Kidney (tissue), 14 donors: ENCODE measurements around the gene HLA-E. TPM values are rescaled to one million over a fixed set of nuclear protein-coding genes. Genes with fewer than 3 reads are reported as not detected.
A peak's percentile ranks its signal among the peaks of the same experiment; 100 is the strongest.
"Not testable (repeated sequence)": the region's sequence is repeated elsewhere in the genome, so short reads cannot be mapped to it uniquely, and the experiment has no call there.

Source experiments
- DNase-seq, 5 donors: peaks; one replicate each; pipeline ENCODE4 v3.0.0-alpha.2; 2013 to 2020
- FAIRE-seq: peaks from 2 replicates; lab custom pipeline; 2012; peaks lifted over from hg19 to GRCh38; lab: Jason Lieb, UNC
- H3K27ac ChIP-seq, 2 donors: one replicate each; pipeline ENCODE4 v1.7.0; 2013; ENCODE audit warnings: low read depth in 2 of 2, low read length in 2 of 2, inconsistent platforms in 1 of 2
- H3K27me3 ChIP-seq: one replicate; pipeline ENCODE4 v1.7.1; 2013; ENCODE audit warnings: low read length, inconsistent platforms; ENCODE audit not compliant: control insufficient read depth, insufficient read depth
- H3K36me3 ChIP-seq, 3 donors: one replicate each; pipeline versions ENCODE4 v1.7.0 to v1.7.1; 2013; ENCODE audit warnings: low read length in 3 of 3, control low read depth in 1 of 3, inconsistent platforms in 1 of 3; ENCODE audit not compliant: insufficient read depth in 3 of 3, control insufficient read depth in 2 of 3
- H3K4me1 ChIP-seq, 3 donors: one replicate each; pipeline versions ENCODE4 v1.7.0 to v1.7.1; 2013; ENCODE audit warnings: low read length in 3 of 3, inconsistent platforms in 1 of 3, low read depth in 1 of 3; ENCODE audit not compliant: control insufficient read depth in 2 of 3, insufficient read depth in 2 of 3
- H3K4me3 ChIP-seq, 3 donors: one replicate each; pipeline versions ENCODE4 v1.7.0 to v1.8.1; 2013; ENCODE audit warnings: low read length in 3 of 3, control low read depth in 1 of 3, inconsistent platforms in 1 of 3
- H3K9ac ChIP-seq, 3 donors: one replicate each; pipeline versions ENCODE4 v1.7.0 to v1.7.1; 2013; ENCODE audit warnings: low read length in 3 of 3, control low read depth in 1 of 3, inconsistent platforms in 1 of 3
- H3K9me3 ChIP-seq, 3 donors: one replicate each; pipeline versions ENCODE4 v1.7.0 to v1.7.1; 2013; ENCODE audit warnings: low read length in 3 of 3, control low read depth in 1 of 3, inconsistent platforms in 1 of 3; ENCODE audit not compliant: control insufficient read depth in 2 of 3, insufficient read depth in 1 of 3
- CTCF ChIP-seq: IDR thresholded peaks from 3 replicates; pipeline ENCODE4 v1.5.1; 2012; ENCODE audit warnings: mild to moderate bottlenecking, moderate library complexity, borderline replicate concordance; ENCODE audit not compliant: insufficient read depth; ENCODE audit errors: extremely low read depth
- intact Hi-C: fragments of 100-400 bp; cut with DNase I; formaldehyde crosslinking; loops from one replicate; pipeline ENCODE4 v1.11.1; 2022
- polyA plus RNA-seq: library from polyadenylated mRNA; stranded (reverse); fragments of 350-450 nt; fragmentation: Illumina TruSeq; extraction: RNeasy Lipid Tissue Mini Kit (QIAGEN cat#74804); gene quantifications from one replicate; pipeline ENCODE4 v1.2.3, GENCODE V29; 2014; ENCODE audit warnings: low read depth, low replicate concordance; ENCODE audit not compliant: insufficient read depth
- total RNA-seq: library from RNA; stranded (reverse); fragmentation: NEBNext Ultra II Directional; extraction: Animal tissue kit (Norgen Biotek cat#: 25700); gene quantifications from one replicate; pipeline ENCODE4 v1.2.1, GENCODE V29; 2021
- donor health status: control.
- donor health status: control.
- donor health status: control.
- donor health status: control.
- donor health status: control.
- donor health status: DM: yes; HTN: yes; CAD: no.
- donor health status: Normal renal cell carcinoma (clear cell type).

The HLA-E gene
- total and polyA plus RNA-seq, 2 donors from 2014 or later: 387 to 525 TPM

GRCh38 chr6:30483677-30484279 lies 5.5 kb upstream of the HLA-E start:
- no peak overlapping the region for H3K27ac ChIP-seq
- intact Hi-C loops: loop anchor here (5.0 kb wide), 1 partner anchor 49 kb away; no protein-coding TSS in a partner anchor
- peak in 3 of 5 donors; percentile 35 to 82 (median 75) for DNase-seq

GRCh38 chr6:30485236-30485635 lies 4.1 kb upstream of the HLA-E start:
- no peak for DNase-seq
- no peak overlapping the region for H3K27ac ChIP-seq
- no peak overlapping the region for H3K9ac ChIP-seq
- H3K27me3 ChIP-seq: peaks cover 21% of the 10 kb centered on the region
- H3K9me3 ChIP-seq: no peaks in the 10 kb centered on the region
- peaks cover 0 to under 1% (median 0%) of the 10 kb centered on the region in 3 donors for H3K36me3 ChIP-seq
- intact Hi-C loops: no loop called here
- FAIRE-seq: no peak
- TF ChIP-seq CTCF: no peak
- H3K4me1 ChIP-seq: peaks cover 0 to 1% (median 1%) of the 10 kb centered on the region in 3 donors
- H3K4me3 ChIP-seq: no peak overlapping the region

More at GRCh38 chr6:30483677-30484279, 5.5 kb upstream of the HLA-E start:
- no peaks in the 10 kb centered on the region for H3K9me3 ChIP-seq
- no peaks in the 10 kb centered on the region for H3K36me3 ChIP-seq
- no peak overlapping the region for H3K4me3 ChIP-seq
- peak; percentile 86 for FAIRE-seq
- no peaks in the 10 kb centered on the region for H3K4me1 ChIP-seq
- peak; percentile 49 for TF ChIP-seq CTCF
- no peak overlapping the region for H3K9ac ChIP-seq
- H3K27me3 ChIP-seq: peaks cover 29% of the 10 kb centered on the region

GRCh38 chr6:30487926-30488325 lies 1.4 kb upstream of the HLA-E start:
- Histone ChIP-seq H3K4me1 (peaks cover 0 to 8% (median 7%) of the 10 kb centered on the region in 3 donors), H3K27me3 (peaks cover 4% of the 10 kb centered on the region), H3K4me3 (no peak overlapping the region), H3K27ac (no peak overlapping the region), H3K36me3 (peaks cover 2 to 26% (median 8%) of the 10 kb centered on the region in 3 donors), H3K9ac (no peak overlapping the region), H3K9me3 (no peaks in the 10 kb centered on the region)
- DNase-seq (peak in 1 of 5 donors; percentile 44), FAIRE-seq (no peak)
- no peak for TF ChIP-seq CTCF
- intact Hi-C loops: no loop called here

- Histone ChIP-seq H3K9ac (peak overlapping the region in 1 of 3 donors; percentile 94), H3K4me3 (peak overlapping the region in 2 of 3 donors; percentile 66 to 93), H3K36me3 (peaks cover 2 to 26% (median 8%) of the 10 kb centered on the region in 3 donors), H3K27ac (peak overlapping the region; percentile 51 to 85)
- H3K27me3 ChIP-seq, H3K9me3 ChIP-seq, intact Hi-C loops, H3K4me1 ChIP-seq, FAIRE-seq, DNase-seq: not testable (repeated sequence)
Measured at GRCh38 chr6:30488697-30489080, 620 bp upstream of the HLA-E start.
